ENCODE results near the gene MAGOH. TPM values are rescaled to one million over a fixed set of nuclear protein-coding genes. Genes with fewer than 3 reads are reported as not detected.

The MAGOH gene
- total RNA-seq, 2 donors from 2014 or later = 23.0 to 36.1 TPM

- DNase-seq (ENCODE audit: low spot score) = no peak
- Histone ChIP-seq H3K27ac (peak overlapping the region; percentile 93), H3K9me3 (no peaks in the 10 kb centered on the region), H3K4me3 (peak overlapping the region; percentile 93 to 98), H3K36me3 (peaks cover 0 to 3% of the 10 kb centered on the region in 2 donors), H3K4me1 (replicated peaks) (peaks cover 10% of the 10 kb centered on the region), H3K27me3 (replicated peaks; ENCODE audit: insufficient read depth) (no peaks in the 10 kb centered on the region)
- TF ChIP-seq POLR2AphosphoS5 (IDR thresholded peaks at IDR 0.05) (no peak), POLR2A (IDR thresholded peaks at IDR 0.05) (no peak), CTCF (IDR thresholded peaks at IDR 0.05) (no peak)
- intact Hi-C loops (cut with DNase I) = loop anchor here (10.0 kb wide), 1 partner anchor 473 kb away; the partner anchor contains the start of gene ZYG11B
- 34% methylated on average over 13 of the region's 13 CpGs for WGBS
Measured at GRCh38 chr1:53197291-53198200, 40.8 kb downstream of the MAGOH start.

- peaks cover 10% of the 10 kb centered on the region for H3K4me1 ChIP-seq (replicated peaks)
- DNase-seq (ENCODE audit: low spot score) = peak; percentile 92
- peak within 1 kb of the TSS; percentile 93 to 98 for H3K4me3 ChIP-seq
- no peaks in the 10 kb centered on the region for H3K27me3 ChIP-seq (replicated peaks; ENCODE audit: insufficient read depth)
- H3K9me3 ChIP-seq = no peaks in the 10 kb centered on the region
- WGBS = 2% methylated on average over 48 of the region's 57 CpGs
- intact Hi-C loops (cut with DNase I) = loop anchor here (10.0 kb wide), 1 partner anchor 472 kb away; the partner anchor contains the start of gene ZYG11B
- peak within 1 kb of the TSS; percentile 93 for H3K27ac ChIP-seq
- TF ChIP-seq POLR2A (IDR thresholded peaks at IDR 0.05) (peak; percentile 95), CTCF (IDR thresholded peaks at IDR 0.05) (peak in 2 of 4 experiments; percentile 23 to 48), POLR2AphosphoS5 (IDR thresholded peaks at IDR 0.05) (peak; percentile 93)
- no peaks in the 10 kb centered on the region for H3K36me3 ChIP-seq
Measured at GRCh38 chr1:53196485-53197290, 41.6 kb downstream of the MAGOH start, which contains the start of gene CPT2. TSS of gene CPT2 (plus strand) at chr1:53196824. CDS start at chr1:53196944, 120 bp downstream.

DNA sequence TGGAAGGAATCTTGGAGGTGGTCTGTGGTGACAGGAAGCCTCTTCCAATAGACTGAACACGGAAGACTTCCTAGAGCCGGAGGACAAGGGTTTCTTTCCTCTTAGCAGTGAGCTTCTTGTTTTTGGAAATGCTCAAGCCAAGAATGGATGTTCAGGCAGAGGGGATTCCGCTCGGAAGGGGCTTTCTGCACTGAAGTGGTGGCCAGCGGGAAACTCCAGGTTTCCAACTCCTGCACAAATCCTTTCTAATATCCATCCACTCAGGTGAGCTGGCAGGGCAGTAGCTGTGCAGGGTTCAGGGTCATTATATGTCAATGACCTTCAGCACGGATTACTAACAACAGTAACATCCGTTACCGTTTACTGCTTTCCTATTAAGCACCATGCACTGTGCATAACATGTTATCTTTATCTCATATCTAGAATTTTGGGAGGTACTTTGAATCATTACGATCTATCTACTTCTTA is 42.3 kb downstream of the MAGOH start:
- no peaks in the 10 kb centered on the region for H3K36me3 ChIP-seq
- no peak for DNase-seq (ENCODE audit: low spot score)
- H3K27me3 ChIP-seq (replicated peaks; ENCODE audit: insufficient read depth) = no peaks in the 10 kb centered on the region
- TF ChIP-seq POLR2AphosphoS5 (IDR thresholded peaks at IDR 0.05) (no peak), CTCF (IDR thresholded peaks at IDR 0.05) (no peak), POLR2A (IDR thresholded peaks at IDR 0.05) (no peak)
- intact Hi-C loops (cut with DNase I) = loop anchor here (10.0 kb wide), 1 partner anchor 471 kb away; the partner anchor contains the start of gene ZYG11B
- H3K9me3 ChIP-seq = no peaks in the 10 kb centered on the region
- H3K4me1 ChIP-seq (replicated peaks) = peaks cover 10% of the 10 kb centered on the region
- peak overlapping the region; percentile 93 for H3K27ac ChIP-seq
- WGBS = 32% methylated on average over 9 of the region's 9 CpGs
- peak overlapping the region; percentile 93 to 98 for H3K4me3 ChIP-seq

DNA sequence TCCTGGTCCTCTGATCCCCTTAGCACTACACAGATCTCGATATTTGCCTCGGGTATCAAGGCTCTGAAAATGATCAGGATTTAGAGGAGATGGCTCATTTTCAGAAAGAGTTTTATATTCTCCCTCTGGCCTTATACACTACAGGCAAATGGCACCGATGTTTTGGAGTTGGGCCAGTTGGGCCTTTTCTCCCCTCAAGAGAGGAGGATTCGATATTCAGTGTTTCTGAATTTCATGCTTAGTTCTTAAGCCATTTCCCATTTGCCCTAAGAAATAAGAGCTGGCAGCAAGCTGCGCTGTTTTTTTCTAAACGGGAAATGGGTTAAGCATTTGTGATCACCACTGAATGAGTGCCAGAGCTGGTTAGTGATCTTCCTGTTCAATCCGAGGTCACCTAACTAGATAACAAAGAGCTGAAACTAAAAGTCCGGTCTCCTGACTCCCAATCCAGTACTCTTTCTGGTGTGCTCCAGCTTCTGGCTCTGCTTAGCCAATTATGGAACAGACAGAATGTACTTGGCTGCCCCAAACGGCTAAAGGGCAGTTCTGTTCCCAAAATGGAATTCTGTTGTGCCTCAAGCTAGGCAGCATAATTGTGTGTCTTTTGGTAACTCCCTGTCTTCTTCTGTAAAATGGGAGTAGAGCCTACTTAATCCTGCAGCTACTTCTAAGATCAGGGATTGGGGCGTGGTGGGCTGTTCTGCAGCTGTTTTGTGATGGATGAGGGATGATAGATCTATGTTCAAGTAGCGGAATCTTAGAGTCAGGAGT is 42.9 kb downstream of the MAGOH start:
- intact Hi-C loops (cut with DNase I) = loop anchor here (10.0 kb wide), 1 partner anchor 471 kb away; the partner anchor contains the start of gene ZYG11B
- Histone ChIP-seq H3K27ac (peak overlapping the region; percentile 93), H3K36me3 (no peaks in the 10 kb centered on the region), H3K9me3 (no peaks in the 10 kb centered on the region), H3K4me3 (no peak overlapping the region), H3K27me3 (replicated peaks; ENCODE audit: insufficient read depth) (no peaks in the 10 kb centered on the region), H3K4me1 (replicated peaks) (peaks cover 10% of the 10 kb centered on the region)
- TF ChIP-seq CTCF (IDR thresholded peaks at IDR 0.05) = no peak
- 79% methylated on average over 11 of the region's 11 CpGs for whole genome bisulfite sequencing
- no peak for DNase-seq (ENCODE audit: low spot score)
